ENCODE data around the gene WWC2.

The WWC2 gene

GRCh38 chr4:183260491-183261151, 161.6 kb downstream of the WWC2 start:
- Mint-ChIP-seq H3K9me3 (no peaks in the 10 kb centered on the region), H3K27me3 (no peaks in the 10 kb centered on the region), H3K4me3 (no peak overlapping the region), H3K4me1 (peaks cover 9% of the 10 kb centered on the region), H3K27ac (no peak overlapping the region)
- DNase-seq = no peak
- ATAC-seq = no peak

- Mint-ChIP-seq H3K27ac (peak overlapping the region in 1 of 2 donors; percentile 88), H3K4me3 (no peak overlapping the region), H3K9me3 (no peaks in the 10 kb centered on the region), H3K27me3 (no peaks in the 10 kb centered on the region), H3K4me1 (peaks cover 9% of the 10 kb centered on the region)
- ATAC-seq (peak; percentile 94), DNase-seq (peak; percentile 70 to 80)
Measured at GRCh38 chr4:183261953-183262775, 163.1 kb downstream of the WWC2 start.

- ATAC-seq (no peak), DNase-seq (no peak)
- Mint-ChIP-seq H3K4me1 (peaks cover 9% of the 10 kb centered on the region), H3K27ac (no peak overlapping the region), H3K4me3 (no peak overlapping the region), H3K27me3 (no peaks in the 10 kb centered on the region), H3K9me3 (no peaks in the 10 kb centered on the region)
Measured at GRCh38 chr4:183262776-183263100, 163.7 kb downstream of the WWC2 start.

- no peak for DNase-seq
- no peaks in the 10 kb centered on the region for H3K27me3 Mint-ChIP-seq
- ATAC-seq = no peak
- H3K27ac Mint-ChIP-seq = no peak overlapping the region
- H3K9me3 Mint-ChIP-seq = no peaks in the 10 kb centered on the region
- H3K4me1 Mint-ChIP-seq = peaks cover 9% of the 10 kb centered on the region
- no peak overlapping the region for H3K4me3 Mint-ChIP-seq
Measured at GRCh38 chr4:183263787-183264386, 164.8 kb downstream of the WWC2 start.

- no peaks in the 10 kb centered on the region for H3K27me3 Mint-ChIP-seq
- DNase-seq (no peak), ATAC-seq (no peak)
- no peaks in the 10 kb centered on the region for H3K9me3 Mint-ChIP-seq
- H3K4me1 Mint-ChIP-seq = peaks cover 9% of the 10 kb centered on the region
- H3K4me3 Mint-ChIP-seq = no peak overlapping the region
- H3K27ac Mint-ChIP-seq = no peak overlapping the region
Measured at GRCh38 chr4:183264614-183265013, 165.6 kb downstream of the WWC2 start.

- ATAC-seq = no peak
- H3K27ac Mint-ChIP-seq = no peak overlapping the region
- peaks cover 9% of the 10 kb centered on the region for H3K4me1 Mint-ChIP-seq
- H3K4me3 Mint-ChIP-seq = no peak overlapping the region
- no peaks in the 10 kb centered on the region for H3K9me3 Mint-ChIP-seq
- no peaks in the 10 kb centered on the region for H3K27me3 Mint-ChIP-seq
- no peak for DNase-seq
Measured at GRCh38 chr4:183266371-183266770, 167.3 kb downstream of the WWC2 start.

GRCh38 chr4:183268556-183268955, 169.5 kb downstream of the WWC2 start:
- Mint-ChIP-seq H3K27me3 (no peaks in the 10 kb centered on the region), H3K9me3 (no peaks in the 10 kb centered on the region), H3K27ac (no peak overlapping the region), H3K4me1 (no peaks in the 10 kb centered on the region), H3K4me3 (no peak overlapping the region)
- no peak for DNase-seq
- no peak for ATAC-seq

GRCh38 chr4:183272384-183272783, 173.3 kb downstream of the WWC2 start:
- DNase-seq (no peak), ATAC-seq (no peak)
- Mint-ChIP-seq H3K4me1 (no peaks in the 10 kb centered on the region), H3K4me3 (no peak overlapping the region), H3K9me3 (peaks cover 6 to 8% of the 10 kb centered on the region in 2 donors), H3K27me3 (no peaks in the 10 kb centered on the region), H3K27ac (no peak overlapping the region)

- Mint-ChIP-seq H3K4me3 (no peak overlapping the region), H3K4me1 (no peaks in the 10 kb centered on the region), H3K9me3 (peaks cover 6 to 8% of the 10 kb centered on the region in 2 donors), H3K27ac (no peak overlapping the region), H3K27me3 (no peaks in the 10 kb centered on the region)
- DNase-seq (no peak), ATAC-seq (no peak)
Measured at GRCh38 chr4:183276106-183276505, 177.0 kb downstream of the WWC2 start.

GRCh38 chr4:183284258-183284785, 185.3 kb downstream of the WWC2 start:
- ATAC-seq = no peak

GRCh38 chr4:183284965-183285364, 185.9 kb downstream of the WWC2 start:
- no peak overlapping the region for H3K4me3 Mint-ChIP-seq
- ATAC-seq = no peak
- no peak overlapping the region for H3K27ac Mint-ChIP-seq
- H3K27me3 Mint-ChIP-seq = no peaks in the 10 kb centered on the region
- no peaks in the 10 kb centered on the region for H3K4me1 Mint-ChIP-seq
- no peaks in the 10 kb centered on the region for H3K9me3 Mint-ChIP-seq
- DNase-seq = no peak

More at GRCh38 chr4:183284258-183284785, 185.3 kb downstream of the WWC2 start:
- no peak overlapping the region for H3K27ac Mint-ChIP-seq
- H3K4me3 Mint-ChIP-seq = no peak overlapping the region
- no peaks in the 10 kb centered on the region for H3K4me1 Mint-ChIP-seq
- no peak for DNase-seq
- no peaks in the 10 kb centered on the region for H3K9me3 Mint-ChIP-seq
- no peaks in the 10 kb centered on the region for H3K27me3 Mint-ChIP-seq

- no peaks in the 10 kb centered on the region for H3K9me3 Mint-ChIP-seq
- H3K27ac Mint-ChIP-seq = no peak overlapping the region
- no peak for DNase-seq
- H3K4me3 Mint-ChIP-seq = no peak overlapping the region
- no peak for ATAC-seq
- H3K4me1 Mint-ChIP-seq = no peaks in the 10 kb centered on the region
- no peaks in the 10 kb centered on the region for H3K27me3 Mint-ChIP-seq
Measured at GRCh38 chr4:183285886-183286285, 186.8 kb downstream of the WWC2 start.

GRCh38 chr4:183286590-183287308, 187.7 kb downstream of the WWC2 start:
- no peaks in the 10 kb centered on the region for H3K9me3 Mint-ChIP-seq
- ATAC-seq (no peak), DNase-seq (no peak)
- H3K27me3 Mint-ChIP-seq = no peaks in the 10 kb centered on the region
- H3K4me1 Mint-ChIP-seq = no peaks in the 10 kb centered on the region
- H3K4me3 Mint-ChIP-seq = no peak overlapping the region
- H3K27ac Mint-ChIP-seq = peak overlapping the region in 1 of 2 donors; percentile 82

- no peaks in the 10 kb centered on the region for H3K4me1 Mint-ChIP-seq
- no peak overlapping the region for H3K27ac Mint-ChIP-seq
- H3K27me3 Mint-ChIP-seq = no peaks in the 10 kb centered on the region
- no peaks in the 10 kb centered on the region for H3K9me3 Mint-ChIP-seq
- DNase-seq = no peak
- ATAC-seq = no peak
- H3K4me3 Mint-ChIP-seq = no peak overlapping the region
Measured at GRCh38 chr4:183287309-183287659, 188.2 kb downstream of the WWC2 start.

- H3K27me3 Mint-ChIP-seq = no peaks in the 10 kb centered on the region
- no peak for ATAC-seq
- H3K4me1 Mint-ChIP-seq = no peaks in the 10 kb centered on the region
- no peak overlapping the region for H3K4me3 Mint-ChIP-seq
- H3K27ac Mint-ChIP-seq = no peak overlapping the region
- no peak for DNase-seq
- H3K9me3 Mint-ChIP-seq = no peaks in the 10 kb centered on the region
Measured at GRCh38 chr4:183287677-183288076, 188.6 kb downstream of the WWC2 start.
